GM19023 (cell line): Measurements from ENCODE around the gene RCVRN.

ENCODE experiments used
- ATAC-seq: cut with Tn5 transposase; IDR thresholded peaks from one replicate; pipeline ENCODE4 v1.9.1; 2021; ENCODE audit warnings: mild to moderate bottlenecking, moderate library complexity; ENCODE audit not compliant: unreplicated experiment

The RCVRN gene

GRCh38 chr17:9859781-9860180, 45.3 kb downstream of the RCVRN start:
- ATAC-seq, result no peak

- no peak for ATAC-seq
Observed at GRCh38 chr17:9855036-9855435, 50.0 kb downstream of the RCVRN start.

GRCh38 chr17:9854255-9854654, 50.8 kb downstream of the RCVRN start:
- ATAC-seq, result no peak

GRCh38 chr17:9850151-9850550, 54.9 kb downstream of the RCVRN start:
- ATAC-seq, result no peak
